ENCODE measurements around the gene ALDH3B2.
"Not testable (repeated sequence)": the region's sequence is repeated elsewhere in the genome, so short reads cannot be mapped to it uniquely, and the experiment has no call there.

Gene ALDH3B2

DNA sequence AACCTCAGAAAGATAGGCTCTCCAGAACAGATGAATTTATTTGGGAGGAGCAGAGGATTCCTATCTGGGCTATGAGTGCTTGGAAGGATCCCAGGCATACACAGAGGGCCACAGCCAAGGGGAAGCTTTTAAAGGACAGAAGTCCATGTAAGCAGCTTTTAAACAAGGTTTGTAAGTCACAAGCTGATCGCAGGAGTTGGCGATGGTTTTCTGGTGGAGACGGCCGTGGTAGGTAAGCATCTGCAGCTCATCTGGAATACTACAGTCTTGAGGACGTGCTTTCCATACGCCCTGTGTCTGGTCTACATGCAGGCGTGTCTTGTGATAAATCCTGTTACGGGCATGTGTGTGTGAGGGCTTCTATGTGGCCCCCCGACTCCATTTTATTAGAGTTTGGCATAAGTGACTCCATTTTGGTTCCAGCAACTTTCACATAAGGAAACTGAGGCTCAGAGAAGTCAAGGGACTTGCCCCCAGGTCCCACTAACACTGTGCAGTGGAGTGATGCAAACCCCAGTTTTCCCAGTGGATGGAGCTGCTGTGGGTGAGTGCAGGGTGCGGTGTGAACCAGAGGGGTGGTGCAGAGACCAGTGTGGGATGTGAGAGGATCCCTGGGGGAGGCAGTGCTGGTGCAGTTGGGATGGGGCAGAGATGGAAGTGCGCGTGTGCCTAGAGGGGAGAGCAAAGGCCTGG, 12.1 kb downstream of the ALDH3B2 start:
- no peak for DNase-seq (ENCODE audit: low read depth in 3 of 3)

GRCh38 chr11:67660752-67661151, 13.7 kb downstream of the ALDH3B2 start:
- not testable (repeated sequence) for DNase-seq (ENCODE audit: low read depth in 3 of 3)

DNA sequence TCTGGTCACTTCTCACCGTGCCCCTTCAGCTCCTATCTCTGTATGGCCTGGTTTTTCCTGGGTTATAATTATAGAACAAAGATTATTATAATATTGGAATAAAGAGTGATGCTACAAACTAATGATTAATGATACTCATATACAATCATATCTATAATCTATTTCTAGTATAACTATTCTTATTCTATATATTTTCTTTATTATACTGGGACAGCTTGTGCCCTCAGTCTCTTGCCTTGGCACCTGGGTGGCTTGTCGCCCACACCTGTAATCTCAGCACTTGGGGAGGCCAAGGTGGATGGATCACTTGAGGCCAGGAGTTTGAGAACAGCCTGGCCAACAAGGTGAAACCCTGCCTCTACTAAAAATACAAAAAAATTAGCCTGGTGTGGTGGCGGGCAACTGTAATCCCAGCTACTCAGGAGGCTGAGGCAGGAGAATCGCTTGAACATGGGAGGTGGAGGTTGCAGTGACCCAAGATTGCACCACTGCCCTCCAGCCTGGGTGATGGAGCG, 14.7 kb downstream of the ALDH3B2 start:
- DNase-seq (ENCODE audit: low read depth in 3 of 3) = not testable (repeated sequence)

DNA sequence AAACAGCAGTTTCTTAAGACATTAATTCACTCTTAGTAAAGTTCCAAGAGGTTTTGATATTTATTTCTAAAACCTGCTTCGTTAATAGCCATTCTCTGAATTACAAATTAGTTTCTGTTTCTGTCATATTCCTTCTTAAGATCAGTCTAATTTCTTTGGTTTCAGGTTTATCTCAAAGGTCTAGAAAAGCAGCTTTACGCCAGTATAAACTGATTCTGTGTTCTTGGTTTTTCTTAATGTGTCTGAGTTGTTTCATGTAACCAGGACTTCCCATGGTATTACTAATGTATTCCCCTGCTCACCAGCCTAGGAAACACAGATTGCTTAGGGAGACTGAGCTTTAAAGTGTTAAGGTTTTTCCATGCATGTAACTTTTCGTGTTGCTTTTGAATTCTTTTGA, 17.1 kb downstream of the ALDH3B2 start:
- DNase-seq (ENCODE audit: low read depth in 3 of 3) = no peak

DNA sequence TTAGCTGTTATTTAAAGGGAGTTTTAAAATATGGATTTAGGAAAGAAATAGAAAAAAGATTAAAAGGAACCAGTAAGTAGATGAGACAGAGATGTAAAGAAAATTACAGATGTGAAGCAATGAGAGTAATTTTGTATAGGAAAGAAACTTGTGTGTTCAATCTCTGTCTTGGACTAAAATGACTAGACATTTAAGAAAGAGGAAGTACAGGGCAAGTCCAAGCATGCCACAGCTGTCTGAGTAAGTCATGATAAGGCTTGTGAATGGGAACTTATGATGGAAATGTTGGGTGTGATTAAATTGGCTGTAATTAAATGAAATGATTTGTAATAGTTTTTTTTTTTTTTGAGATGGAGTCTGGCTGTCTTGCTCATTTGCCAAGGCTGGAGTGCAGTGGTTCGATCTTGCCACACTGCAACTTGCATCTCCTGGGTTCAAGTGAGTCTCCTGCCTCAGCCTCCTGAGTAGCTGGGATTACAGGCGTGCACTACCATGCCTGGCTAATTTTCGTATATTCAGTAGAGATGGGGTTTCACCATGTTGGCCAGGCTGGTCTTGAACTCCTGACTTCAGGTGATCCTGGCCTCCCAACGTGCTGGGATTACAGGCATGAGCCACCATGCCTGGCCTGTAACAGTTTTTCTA, 18.0 kb downstream of the ALDH3B2 start:
- DNase-seq (ENCODE audit: low read depth in 3 of 3) = no peak

DNA sequence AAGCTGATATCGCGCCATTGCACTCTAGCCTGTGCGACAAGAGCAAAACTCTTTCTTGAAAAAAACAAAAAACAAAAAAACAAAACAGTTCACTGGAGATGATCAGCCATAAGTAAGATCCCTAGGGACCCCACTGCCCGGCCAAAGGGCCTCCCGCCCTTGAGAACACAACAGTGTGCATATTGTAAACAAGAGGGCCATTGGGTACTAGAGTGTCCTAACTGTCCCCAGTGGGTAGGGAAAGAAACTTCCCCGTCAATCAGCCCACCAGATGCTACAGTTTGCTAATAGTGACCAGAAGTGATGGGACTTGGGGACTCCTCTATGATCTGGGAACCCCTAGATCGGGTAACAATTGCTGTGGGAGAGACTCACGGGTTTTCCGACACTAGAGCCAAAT, 20.2 kb downstream of the ALDH3B2 start:
- no peak for DNase-seq (ENCODE audit: low read depth in 3 of 3)

DNA sequence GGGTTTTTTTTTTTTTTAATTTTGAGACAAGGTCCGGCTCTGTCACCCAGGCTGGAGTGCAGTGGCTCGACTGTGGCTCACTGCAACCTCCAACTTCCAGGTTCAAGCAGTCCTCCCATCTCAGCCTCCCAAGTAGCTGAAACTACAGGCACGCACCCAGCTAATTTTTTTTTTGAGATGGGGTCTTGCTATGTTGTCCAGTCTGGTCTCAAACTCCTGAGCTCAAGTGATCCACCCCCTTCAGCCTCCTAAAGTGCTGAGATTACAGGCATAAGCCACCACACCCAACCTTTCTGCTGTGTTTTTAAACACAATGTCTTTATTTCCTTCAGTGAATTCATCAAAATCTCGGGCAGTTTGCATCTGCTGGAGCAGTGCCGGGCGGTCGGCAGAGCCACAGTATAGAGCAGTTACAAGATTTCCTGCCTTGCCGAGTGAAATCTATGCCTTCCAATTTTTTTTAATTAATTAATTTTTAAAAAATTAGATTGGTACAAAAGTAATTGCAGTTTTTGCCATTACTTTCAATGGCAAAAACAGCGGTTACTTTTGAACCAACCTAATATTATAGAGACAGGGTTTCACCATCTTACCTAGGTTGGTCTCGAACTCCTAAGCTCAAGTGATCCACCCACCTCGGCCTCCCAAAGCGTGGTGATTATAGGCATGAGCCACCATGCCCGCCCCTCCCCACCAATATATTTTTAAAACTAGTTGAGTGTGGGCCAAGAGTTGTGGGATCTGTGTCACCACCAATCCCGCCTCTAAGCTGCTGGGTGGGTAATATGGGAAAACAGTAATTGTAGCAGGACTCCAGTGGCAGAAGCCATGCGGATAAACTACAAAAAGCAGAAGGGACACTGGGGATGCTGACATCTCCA, 21.2 kb downstream of the ALDH3B2 start:
- no peak for DNase-seq (ENCODE audit: low read depth in 3 of 3)

GRCh38 chr11:67651976-67652781, 22.2 kb downstream of the ALDH3B2 start:
- no peak for DNase-seq (ENCODE audit: low read depth in 3 of 3)

DNA sequence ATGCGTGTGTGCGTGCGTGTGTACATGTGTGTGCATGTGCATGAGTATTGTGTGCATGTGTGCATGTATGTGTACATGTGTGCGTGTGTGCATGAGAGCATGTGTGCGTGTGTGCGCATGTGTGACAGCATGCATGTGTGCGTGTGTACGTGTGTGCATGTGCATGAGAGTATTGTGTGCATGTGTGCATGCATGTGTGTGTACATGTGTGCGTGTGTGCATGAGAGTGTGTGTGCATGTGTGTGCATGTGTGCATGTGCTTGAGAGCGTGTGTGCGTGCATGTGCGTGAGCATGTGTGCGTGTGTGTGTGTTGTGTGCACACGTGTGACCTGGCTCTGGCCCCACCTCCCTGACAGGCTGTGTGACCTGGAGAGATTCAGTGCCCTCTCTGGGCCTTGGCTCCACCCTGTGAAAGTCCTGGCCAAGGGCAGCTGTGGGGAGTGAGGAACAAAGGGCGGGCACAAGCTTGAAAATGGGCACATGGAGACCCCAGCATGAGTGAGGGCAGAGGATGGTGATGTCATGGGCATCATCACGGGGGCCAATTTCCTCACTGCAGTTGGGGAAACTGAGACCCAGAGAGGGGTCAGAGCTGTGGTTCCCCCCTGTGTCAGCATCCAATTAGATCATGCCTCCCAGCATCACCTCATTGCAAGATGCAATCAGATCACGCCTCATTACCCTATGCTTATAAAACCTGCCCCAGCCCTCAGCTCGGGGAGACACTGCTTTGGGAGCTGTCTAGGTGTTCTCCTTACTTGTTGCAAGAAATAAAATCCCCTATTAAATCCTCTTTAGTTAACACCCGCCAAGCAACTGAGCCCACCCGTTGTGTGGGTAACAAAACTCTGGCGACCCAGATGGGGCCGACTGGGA, 24.6 kb downstream of the ALDH3B2 start:
- DNase-seq (ENCODE audit: low read depth in 3 of 3) = no peak

DNA sequence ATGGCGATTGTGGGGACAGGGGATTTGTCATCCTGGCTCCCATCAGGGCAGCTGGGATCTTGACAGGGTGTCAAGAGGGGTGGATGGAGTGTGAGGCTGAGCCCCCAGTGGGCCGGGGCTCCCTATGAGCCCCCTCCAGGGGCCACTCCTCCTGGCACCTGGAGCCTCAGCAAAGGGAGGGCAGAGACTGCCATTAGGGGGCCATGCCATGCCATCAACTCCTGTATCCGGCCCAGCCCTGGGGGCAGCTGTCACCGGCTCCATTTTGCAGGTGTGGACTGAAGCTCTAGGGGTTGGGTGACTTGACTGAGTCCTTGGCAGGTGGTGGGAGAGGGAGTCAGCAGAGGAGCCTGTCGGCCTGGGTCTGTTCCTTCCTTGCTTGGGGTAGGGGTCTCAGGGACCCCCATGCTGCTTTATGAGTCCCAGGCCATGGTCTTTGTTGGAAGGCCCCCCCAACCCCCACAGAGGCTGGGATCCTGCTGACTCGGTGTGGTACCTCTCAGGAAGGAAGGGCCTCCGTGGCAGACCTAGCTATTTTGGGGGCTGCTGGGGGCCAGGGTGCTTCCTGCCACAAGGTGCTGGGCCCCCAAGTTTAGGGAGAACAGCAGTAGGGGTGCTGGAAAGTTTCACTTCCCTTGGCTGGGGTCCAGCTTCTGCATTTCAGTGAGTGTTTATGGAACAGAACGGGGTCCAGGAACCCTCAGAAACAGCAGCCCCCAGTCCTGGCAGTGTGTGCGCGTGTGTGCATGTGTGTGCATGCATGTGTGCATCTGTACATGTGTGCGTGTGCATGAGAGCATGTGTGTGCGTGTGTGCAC, 25.4 kb downstream of the ALDH3B2 start:
- no peak for DNase-seq (ENCODE audit: low read depth in 3 of 3)

- peak in 1 of 3 donors; percentile 43 for DNase-seq (ENCODE audit: low read depth in 3 of 3)
These were observed 26.2 kb downstream of the ALDH3B2 start for GRCh38 chr11:67648140-67648795.

DNA sequence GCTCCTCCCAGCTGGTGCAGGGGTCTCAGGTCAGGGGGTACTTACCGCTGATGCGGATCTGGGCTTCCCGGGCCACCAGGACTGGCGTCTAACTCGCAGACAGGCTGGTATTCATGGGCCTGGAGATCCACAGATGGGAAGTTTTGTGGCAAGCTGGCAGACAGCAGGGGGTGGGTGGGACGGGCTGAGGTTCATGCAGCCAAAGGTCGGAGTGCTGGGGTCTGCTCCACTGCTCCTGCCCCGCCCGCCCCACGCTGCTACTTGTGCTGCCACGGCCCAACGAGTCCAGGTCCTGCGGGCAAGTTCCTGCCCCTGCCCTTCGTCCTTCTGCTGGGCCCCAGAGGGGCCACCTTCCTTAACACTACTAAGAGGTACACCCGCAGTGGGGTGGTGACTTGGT, 27.0 kb downstream of the ALDH3B2 start:
- no peak for DNase-seq (ENCODE audit: low read depth in 3 of 3)

- DNase-seq (ENCODE audit: low read depth in 3 of 3) = no peak
These were observed 27.7 kb downstream of the ALDH3B2 start for GRCh38 chr11:67646535-67647336.

DNA sequence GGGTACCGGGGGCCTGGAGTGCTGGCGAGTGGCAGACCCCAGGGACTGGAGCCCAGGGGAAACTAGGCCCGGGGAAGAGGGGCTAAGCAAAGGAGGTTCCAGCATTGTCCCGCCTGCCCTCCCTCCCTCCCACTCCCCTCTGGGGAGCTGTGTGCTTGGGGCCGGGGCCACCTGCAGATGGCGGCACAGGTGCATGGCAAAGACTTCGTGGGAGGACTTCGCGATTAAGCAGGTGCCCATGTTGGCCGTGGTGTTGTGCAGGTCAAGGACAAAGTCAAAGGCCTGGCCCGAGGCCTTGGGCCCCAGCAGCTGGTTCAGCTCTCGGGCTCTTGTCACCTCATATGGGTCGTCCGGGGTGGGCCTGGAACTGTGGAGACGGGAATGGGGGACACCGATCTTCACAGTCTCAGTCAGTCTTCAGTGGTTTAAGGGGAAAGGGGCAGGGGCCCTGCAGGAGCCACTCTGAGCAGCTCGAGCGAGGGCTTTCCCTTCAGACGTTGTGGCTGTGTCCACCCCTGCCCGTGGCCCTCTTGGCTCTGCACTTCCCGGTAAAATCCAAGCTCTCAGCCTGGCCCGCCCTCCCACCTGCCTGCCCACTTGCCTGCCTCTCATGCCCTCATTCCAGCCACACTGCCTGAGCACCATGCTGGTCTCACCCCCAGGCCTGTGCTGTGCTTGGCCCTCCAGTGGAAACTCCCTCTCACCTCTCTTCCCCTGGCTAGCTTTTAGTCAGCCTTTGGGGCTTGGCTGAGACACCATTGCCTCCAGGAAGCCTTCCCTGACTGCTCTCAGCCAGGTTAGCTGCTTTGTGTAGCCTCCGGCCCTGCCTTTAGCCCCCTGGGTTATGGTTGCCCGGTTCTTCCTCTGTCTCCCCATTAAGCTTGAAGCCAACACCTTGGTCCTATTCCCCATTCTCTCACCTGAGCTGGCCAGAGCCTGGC, 28.6 kb downstream of the ALDH3B2 start:
- no peak for DNase-seq (ENCODE audit: low read depth in 3 of 3)

DNA sequence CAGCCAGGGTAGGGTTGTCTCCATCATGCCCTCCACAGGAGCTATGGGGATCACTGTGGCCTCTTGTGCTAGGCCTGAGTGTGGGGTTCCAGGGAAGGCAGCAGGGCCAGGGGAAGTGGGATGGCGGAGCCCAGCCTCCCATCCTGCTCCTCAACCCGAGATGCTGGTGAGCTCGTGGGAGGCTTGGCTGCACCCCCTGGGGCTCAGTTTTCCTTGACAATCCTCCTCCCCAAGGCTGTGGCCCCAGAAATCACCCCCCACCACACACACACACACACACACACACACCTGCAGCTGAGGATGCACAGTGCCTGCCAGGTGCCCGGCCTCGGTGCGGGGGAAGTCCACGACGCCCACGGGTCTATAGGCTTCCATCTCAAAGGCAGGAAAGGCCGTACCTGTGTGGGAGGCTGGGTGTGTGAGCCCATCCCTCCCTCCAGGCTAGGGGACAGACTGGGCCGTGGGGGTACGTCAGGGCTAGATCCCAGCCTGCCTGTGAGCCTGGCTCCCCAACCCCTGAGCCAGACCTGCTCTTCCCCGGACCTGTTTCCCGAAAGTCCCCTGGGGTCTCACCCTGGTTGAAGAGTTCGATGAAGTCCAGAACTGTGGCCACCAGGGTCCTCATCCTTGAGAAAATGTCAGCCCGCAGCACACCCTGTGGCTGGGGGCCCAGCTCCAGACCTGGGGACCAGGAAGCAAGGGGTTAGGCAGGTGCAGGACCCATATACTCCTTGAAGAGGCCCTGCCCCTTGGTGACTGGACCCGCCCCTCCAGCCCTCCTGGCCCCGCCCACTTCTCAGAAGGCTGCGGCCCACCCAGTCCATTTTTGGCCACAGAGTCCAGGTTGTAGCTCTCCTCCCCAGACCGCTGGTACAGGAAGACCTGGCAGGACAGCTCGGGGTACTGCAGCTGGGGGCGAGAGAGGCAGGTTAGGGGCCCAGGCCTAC, 29.7 kb downstream of the ALDH3B2 start:
- no peak for DNase-seq (ENCODE audit: low read depth in 3 of 3)

DNA sequence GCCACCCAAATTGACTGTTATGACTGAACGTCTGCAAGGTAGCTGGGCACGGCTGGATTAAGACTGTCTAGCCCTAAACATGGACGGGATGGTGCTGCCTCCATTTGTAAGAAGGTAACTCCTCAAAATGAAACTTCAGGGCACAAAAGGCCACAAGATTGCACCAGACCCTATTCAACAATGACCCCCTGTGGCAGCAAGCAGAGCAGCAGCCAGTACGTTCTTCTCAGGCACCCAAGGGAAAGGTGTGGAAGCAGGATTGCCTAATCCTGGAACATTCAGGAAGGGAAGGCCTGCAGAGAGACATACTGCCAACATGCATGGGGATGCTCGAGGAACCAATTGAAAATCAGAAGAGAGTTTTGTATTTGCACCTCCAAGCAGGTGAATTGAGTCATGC, 30.4 kb downstream of the ALDH3B2 start:
- no peak for DNase-seq (ENCODE audit: low read depth in 3 of 3)
